ENCODE measurements around the gene KIF19.

DNA sequence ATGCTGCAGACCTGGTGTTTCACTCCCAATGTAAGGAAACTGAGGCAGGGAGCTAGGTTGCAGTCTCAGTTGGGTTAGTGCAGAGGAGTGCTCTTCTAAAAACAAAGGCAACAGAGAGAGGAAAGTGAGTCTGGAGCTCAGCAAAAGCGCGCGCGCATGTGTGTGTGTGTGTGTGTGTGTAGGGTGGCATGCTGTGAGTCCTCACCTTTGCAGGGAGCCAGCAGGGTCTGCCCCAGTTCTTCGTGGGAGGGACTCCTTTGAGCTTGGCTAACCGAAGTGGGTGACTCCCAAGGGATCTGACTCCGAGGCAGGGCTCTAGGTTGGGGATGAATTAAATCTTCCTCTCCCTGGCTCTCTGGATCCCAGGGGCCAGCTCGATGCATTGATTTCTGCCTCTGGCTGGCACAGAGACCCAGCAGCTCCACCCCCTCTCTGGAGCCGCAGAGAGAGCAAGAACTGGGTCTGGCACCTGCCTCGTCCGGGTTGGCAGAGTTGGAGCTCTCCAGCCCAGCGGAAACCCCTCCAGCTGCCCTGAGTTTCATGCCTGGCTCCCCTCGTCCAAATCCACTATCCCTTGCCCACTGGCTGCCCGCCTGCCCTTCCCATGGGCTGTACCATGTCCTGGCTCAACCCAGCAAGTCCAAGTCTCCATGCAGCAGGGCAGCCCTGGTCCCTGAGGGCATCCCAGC, 36.9 kb downstream of the KIF19 start:
- TF ChIP-seq POLR2AphosphoS5 (IDR thresholded peaks at IDR 0.05; ENCODE audit: low read depth, low read length) (no peak), SIN3A (IDR thresholded peaks at IDR 0.05; ENCODE audit: borderline replicate concordance, insufficient read depth, low read depth, low read length) (no peak), TCF7L2 (IDR thresholded peaks at IDR 0.05; ENCODE audit: low read depth, low read length) (no peak)
- TF ChIP-seq, protein P1, sequence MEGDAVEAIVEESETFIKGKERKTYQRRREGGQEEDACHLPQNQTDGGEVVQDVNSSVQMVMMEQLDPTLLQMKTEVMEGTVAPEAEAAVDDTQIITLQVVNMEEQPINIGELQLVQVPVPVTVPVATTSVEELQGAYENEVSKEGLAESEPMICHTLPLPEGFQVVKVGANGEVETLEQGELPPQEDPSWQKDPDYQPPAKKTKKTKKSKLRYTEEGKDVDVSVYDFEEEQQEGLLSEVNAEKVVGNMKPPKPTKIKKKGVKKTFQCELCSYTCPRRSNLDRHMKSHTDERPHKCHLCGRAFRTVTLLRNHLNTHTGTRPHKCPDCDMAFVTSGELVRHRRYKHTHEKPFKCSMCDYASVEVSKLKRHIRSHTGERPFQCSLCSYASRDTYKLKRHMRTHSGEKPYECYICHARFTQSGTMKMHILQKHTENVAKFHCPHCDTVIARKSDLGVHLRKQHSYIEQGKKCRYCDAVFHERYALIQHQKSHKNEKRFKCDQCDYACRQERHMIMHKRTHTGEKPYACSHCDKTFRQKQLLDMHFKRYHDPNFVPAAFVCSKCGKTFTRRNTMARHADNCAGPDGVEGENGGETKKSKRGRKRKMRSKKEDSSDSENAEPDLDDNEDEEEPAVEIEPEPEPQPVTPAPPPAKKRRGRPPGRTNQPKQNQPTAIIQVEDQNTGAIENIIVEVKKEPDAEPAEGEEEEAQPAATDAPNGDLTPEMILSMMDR (IDR thresholded peaks at IDR 0.05) = no peak
- TF ChIP-seq, protein P2, sequence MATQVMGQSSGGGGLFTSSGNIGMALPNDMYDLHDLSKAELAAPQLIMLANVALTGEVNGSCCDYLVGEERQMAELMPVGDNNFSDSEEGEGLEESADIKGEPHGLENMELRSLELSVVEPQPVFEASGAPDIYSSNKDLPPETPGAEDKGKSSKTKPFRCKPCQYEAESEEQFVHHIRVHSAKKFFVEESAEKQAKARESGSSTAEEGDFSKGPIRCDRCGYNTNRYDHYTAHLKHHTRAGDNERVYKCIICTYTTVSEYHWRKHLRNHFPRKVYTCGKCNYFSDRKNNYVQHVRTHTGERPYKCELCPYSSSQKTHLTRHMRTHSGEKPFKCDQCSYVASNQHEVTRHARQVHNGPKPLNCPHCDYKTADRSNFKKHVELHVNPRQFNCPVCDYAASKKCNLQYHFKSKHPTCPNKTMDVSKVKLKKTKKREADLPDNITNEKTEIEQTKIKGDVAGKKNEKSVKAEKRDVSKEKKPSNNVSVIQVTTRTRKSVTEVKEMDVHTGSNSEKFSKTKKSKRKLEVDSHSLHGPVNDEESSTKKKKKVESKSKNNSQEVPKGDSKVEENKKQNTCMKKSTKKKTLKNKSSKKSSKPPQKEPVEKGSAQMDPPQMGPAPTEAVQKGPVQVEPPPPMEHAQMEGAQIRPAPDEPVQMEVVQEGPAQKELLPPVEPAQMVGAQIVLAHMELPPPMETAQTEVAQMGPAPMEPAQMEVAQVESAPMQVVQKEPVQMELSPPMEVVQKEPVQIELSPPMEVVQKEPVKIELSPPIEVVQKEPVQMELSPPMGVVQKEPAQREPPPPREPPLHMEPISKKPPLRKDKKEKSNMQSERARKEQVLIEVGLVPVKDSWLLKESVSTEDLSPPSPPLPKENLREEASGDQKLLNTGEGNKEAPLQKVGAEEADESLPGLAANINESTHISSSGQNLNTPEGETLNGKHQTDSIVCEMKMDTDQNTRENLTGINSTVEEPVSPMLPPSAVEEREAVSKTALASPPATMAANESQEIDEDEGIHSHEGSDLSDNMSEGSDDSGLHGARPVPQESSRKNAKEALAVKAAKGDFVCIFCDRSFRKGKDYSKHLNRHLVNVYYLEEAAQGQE (IDR thresholded peaks at IDR 0.05; ENCODE audit: insufficient read depth in 1 of 2, low read depth in 2 of 2, low read length in 1 of 2) = no peak
